Smooth muscle cell (in vitro differentiated cells): Measurements from ENCODE around the gene CLEC11A. TPM values are rescaled to one million over a fixed set of nuclear protein-coding genes. Genes with fewer than 3 reads are reported as not detected.

Source experiments
- DNase-seq: peaks from one replicate; lab custom pipeline; 2025; ENCODE audit not compliant: unreplicated experiment; lab: John Stamatoyannopoulos, UW
- H2AFZ ChIP-seq: fragments of 200-600 bp; sonication (generic); 2 replicates; pipeline ENCODE4 v1.6.0; 2016; ENCODE audit warnings: antibody characterized with exemption, low read depth, mild to moderate bottlenecking
- H3F3A ChIP-seq: fragments of 200-600 bp; sonication (generic); 2 replicates; pipeline ENCODE4 v1.6.0; 2017; ENCODE audit warnings: antibody characterized with exemption, low read depth
- H3K27ac ChIP-seq: fragments of 200-600 bp; sonication (generic); 2 replicates; pipeline ENCODE4 v1.5.1; 2016; ENCODE audit warnings: low read depth, mild to moderate bottlenecking
- H3K27me3 ChIP-seq: fragments of 200-600 bp; sonication (generic); 2 replicates; pipeline ENCODE4 v1.6.1; 2016; ENCODE audit warnings: low read depth, mild to moderate bottlenecking
- H3K36me3 ChIP-seq: fragments of 200-600 bp; sonication (generic); 2 replicates; pipeline ENCODE4 v1.5.1; 2016; ENCODE audit warnings: low read depth
- H3K4me1 ChIP-seq: fragments of 200-600 bp; sonication (generic); 2 replicates; pipeline ENCODE4 v1.5.1; 2016; ENCODE audit warnings: low read depth
- H3K4me2 ChIP-seq: fragments of 200-600 bp; sonication (generic); 2 replicates; pipeline ENCODE4 v1.6.0; 2016; ENCODE audit warnings: mild to moderate bottlenecking
- H3K4me3 ChIP-seq: fragments of 200-600 bp; sonication (generic); 2 replicates; pipeline ENCODE4 v1.5.1; 2016; ENCODE audit warnings: mild to moderate bottlenecking
- H3K79me2 ChIP-seq: fragments of 200-600 bp; sonication (generic); 2 replicates; pipeline ENCODE4 v1.6.0; 2016; ENCODE audit warnings: low read depth, mild to moderate bottlenecking
- H3K9ac ChIP-seq: fragments of 200-600 bp; sonication (generic); 2 replicates; pipeline ENCODE4 v1.6.0; 2016; ENCODE audit warnings: low read depth
- H3K9me3 ChIP-seq: fragments of 200-600 bp; sonication (generic); replicated peaks from 2 replicates; pipeline ENCODE4 v1.5.1; 2016; ENCODE audit warnings: low read depth
- H4K20me1 ChIP-seq: fragments of 200-600 bp; sonication (generic); 2 replicates; pipeline ENCODE4 v1.6.0; 2016; ENCODE audit warnings: low read depth
- WGBS: methylation state at CpG from one replicate; pipeline ENCODE4 v1.1.7; 2016; ENCODE audit warnings: low lambda C conversion rate; 5-methylcytosine and 5-hydroxymethylcytosine counted together
- polyA plus RNA-seq: library from polyadenylated mRNA; unstranded; fragments of >200 nt; fragmentation: Nextera tagmentation; extraction: Ambion mirVana; gene quantifications from 2 replicates; pipeline ENCODE4 v1.2.1, GENCODE V29; 2016
- total RNA-seq: library from RNA; depleted of rRNA; stranded (reverse); fragments of >200 nt; gene quantifications from 2 replicates; pipeline ENCODE4 v1.2.3, GENCODE V29; 2014
- TF ChIP-seq, protein P1 (sequence below): fragments of 200-600 bp; sonication (generic); IDR thresholded peaks from 2 replicates; pipeline ENCODE4 v1.5.1; 2017; ENCODE audit warnings: borderline replicate concordance, mild to moderate bottlenecking, antibody characterized with exemption; ENCODE audit not compliant: insufficient read depth, poor library complexity, severe bottlenecking

The CLEC11A gene
- total and polyA plus RNA-seq, 2 experiments from 2014 or later, result 48.3 to 155 TPM

DNA sequence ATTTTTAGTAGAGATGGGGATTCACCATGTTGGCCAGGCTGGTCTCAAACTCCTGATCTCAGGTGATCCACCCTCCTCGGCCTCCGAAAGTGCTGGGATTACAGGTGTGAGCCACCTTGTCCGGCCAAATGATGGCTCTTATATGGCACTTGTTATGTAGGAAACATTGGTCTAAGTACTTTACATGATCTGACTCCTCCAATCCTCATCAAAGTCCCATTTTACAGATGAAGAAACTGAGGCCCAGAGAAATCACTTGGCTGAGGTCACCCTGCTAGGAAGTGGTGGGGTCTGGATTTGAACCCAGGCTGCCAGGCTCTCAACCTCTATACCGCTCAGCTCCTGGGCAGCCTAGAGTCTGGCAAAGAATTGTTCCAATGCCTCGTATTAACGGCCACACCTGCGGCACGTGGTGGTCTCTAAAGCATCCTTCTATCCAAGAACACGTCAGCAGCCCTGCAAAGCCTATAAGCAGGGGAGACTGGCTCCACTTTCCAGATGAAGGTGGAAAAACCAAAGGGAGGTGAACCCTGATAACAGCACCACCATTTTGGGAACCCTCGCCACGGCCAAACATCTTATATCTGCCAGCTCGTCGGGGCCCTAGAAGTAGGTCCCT lies 21.7 kb upstream of the CLEC11A start:
- Histone ChIP-seq H3K4me3 (no peak overlapping the region), H2AFZ (no peak overlapping the region), H3K4me1 (no peaks in the 10 kb centered on the region), H4K20me1 (no peaks in the 10 kb centered on the region), H3K27ac (no peak overlapping the region), H3K79me2 (no peaks in the 10 kb centered on the region), H3K4me2 (no peak overlapping the region), H3K27me3 (peaks cover 35% of the 10 kb centered on the region), H3K9me3 (no peaks in the 10 kb centered on the region), H3F3A (no peaks in the 10 kb centered on the region), H3K9ac (no peak overlapping the region), H3K36me3 (no peaks in the 10 kb centered on the region)
- TF ChIP-seq, protein P1, sequence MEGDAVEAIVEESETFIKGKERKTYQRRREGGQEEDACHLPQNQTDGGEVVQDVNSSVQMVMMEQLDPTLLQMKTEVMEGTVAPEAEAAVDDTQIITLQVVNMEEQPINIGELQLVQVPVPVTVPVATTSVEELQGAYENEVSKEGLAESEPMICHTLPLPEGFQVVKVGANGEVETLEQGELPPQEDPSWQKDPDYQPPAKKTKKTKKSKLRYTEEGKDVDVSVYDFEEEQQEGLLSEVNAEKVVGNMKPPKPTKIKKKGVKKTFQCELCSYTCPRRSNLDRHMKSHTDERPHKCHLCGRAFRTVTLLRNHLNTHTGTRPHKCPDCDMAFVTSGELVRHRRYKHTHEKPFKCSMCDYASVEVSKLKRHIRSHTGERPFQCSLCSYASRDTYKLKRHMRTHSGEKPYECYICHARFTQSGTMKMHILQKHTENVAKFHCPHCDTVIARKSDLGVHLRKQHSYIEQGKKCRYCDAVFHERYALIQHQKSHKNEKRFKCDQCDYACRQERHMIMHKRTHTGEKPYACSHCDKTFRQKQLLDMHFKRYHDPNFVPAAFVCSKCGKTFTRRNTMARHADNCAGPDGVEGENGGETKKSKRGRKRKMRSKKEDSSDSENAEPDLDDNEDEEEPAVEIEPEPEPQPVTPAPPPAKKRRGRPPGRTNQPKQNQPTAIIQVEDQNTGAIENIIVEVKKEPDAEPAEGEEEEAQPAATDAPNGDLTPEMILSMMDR, result no peak
- WGBS, result 92% methylated on average over 13 of the region's 13 CpGs
- no peak for DNase-seq

DNA sequence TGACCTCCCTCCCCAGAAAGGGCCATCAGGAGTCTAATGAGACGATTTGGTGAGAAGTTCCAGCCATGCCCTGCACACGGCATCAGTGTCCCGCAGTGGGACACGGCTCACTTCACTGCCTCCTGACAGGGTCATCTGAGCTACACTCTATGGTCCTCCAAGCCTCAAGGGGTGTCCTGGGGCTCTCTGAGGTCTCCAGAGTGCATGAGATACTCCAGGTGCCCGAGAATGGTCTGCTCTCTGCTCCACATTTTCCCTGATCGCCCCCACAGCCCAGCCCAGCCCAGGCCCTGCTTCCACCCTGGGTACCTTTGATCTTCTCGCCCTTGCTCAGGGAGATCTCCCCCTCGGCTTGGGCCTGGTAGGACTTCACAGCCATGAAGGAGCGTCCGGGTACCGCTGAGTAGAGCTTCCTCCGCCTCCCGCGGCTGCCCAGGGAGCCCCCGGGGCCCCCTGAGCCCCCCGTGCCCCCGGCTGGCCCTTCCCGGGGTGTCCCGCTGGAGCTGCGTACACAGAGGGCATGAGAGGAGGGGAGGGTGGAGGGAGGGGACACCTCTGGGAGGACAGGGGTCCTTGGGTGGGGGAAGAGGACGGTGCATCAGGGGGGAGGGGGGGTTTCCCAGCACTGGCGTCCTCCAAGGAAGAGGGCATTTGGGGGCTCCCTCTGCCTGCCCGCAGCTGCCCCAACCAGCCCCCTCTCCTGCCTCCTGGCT lies 20.9 kb upstream of the CLEC11A start:
- H3K4me2 ChIP-seq, result no peak overlapping the region
- H3K36me3 ChIP-seq, result no peaks in the 10 kb centered on the region
- H3K9me3 ChIP-seq, result no peaks in the 10 kb centered on the region
- no peaks in the 10 kb centered on the region for H4K20me1 ChIP-seq
- H3K79me2 ChIP-seq, result no peaks in the 10 kb centered on the region
- peaks cover 28% of the 10 kb centered on the region for H3K27me3 ChIP-seq
- DNase-seq, result no peak
- no peak overlapping the region for H2AFZ ChIP-seq
- WGBS, result 85% methylated on average over 10 of the region's 23 CpGs
- H3K27ac ChIP-seq, result no peak overlapping the region
- no peaks in the 10 kb centered on the region for H3K4me1 ChIP-seq
- no peak overlapping the region for H3K4me3 ChIP-seq
- no peak overlapping the region for H3K9ac ChIP-seq
- no peaks in the 10 kb centered on the region for H3F3A ChIP-seq
- TF ChIP-seq, protein P1, result no peak

DNA sequence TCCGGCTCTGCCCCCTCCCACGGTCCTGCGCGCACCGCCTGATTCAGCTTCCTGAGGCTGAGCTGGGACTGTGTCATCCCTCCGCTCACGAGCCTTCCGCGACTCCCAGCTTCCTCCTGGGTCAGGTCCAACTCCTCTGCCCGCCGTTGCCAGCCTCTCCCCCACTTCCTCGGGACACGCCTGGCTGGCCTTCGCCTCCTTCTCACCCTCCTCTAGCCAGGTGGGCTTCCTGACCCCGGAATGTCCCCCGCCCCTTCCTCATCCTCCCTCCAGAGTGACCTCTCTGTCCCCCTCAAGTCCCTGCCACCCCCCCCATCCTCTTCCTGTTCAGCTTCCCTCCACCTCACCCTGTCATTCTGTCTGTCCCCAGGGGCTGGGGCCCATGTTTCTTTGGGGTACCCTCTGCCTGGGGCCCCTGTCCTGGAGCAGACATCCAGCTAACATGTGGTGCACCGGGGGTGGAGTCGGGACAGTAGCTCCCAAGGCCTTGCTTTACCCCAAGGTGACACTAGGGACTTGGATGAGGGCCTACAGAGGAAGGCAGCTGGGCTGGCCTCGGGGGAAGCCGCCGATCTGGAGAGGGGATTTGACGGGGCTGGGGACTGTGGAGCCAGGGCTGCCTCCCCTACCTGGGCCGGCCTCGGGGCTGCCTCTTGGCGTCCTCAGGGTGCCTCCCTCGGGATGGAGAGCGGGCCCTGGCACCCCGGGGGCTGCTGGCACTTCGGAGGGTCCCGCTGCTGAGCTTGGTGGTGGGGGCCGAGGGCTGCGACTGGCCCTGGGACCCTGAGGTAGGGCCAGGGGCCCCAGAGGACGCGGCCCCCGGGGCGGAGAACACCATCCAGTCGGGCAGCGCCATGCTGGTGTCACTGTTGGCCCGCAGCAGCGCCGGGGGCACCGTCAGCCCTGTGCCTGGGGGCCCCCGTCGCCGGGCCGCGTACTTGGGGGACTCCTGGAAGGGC lies 20.0 kb upstream of the CLEC11A start:
- WGBS, result 91% methylated on average over 28 of the region's 47 CpGs
- no peaks in the 10 kb centered on the region for H3K79me2 ChIP-seq
- H3K9me3 ChIP-seq, result no peaks in the 10 kb centered on the region
- no peak overlapping the region for H3K4me2 ChIP-seq
- H3K9ac ChIP-seq, result no peak overlapping the region
- H3F3A ChIP-seq, result no peaks in the 10 kb centered on the region
- TF ChIP-seq, protein P1, result no peak
- no peaks in the 10 kb centered on the region for H3K36me3 ChIP-seq
- H2AFZ ChIP-seq, result no peak overlapping the region
- H3K4me3 ChIP-seq, result no peak overlapping the region
- H3K4me1 ChIP-seq, result no peaks in the 10 kb centered on the region
- no peak for DNase-seq
- H3K27me3 ChIP-seq, result peaks cover 20% of the 10 kb centered on the region
- H4K20me1 ChIP-seq, result no peaks in the 10 kb centered on the region
- H3K27ac ChIP-seq, result no peak overlapping the region
